ENCODE results near the gene PLXNB1. TPM values are rescaled to one million over a fixed set of nuclear protein-coding genes. Genes with fewer than 3 reads are reported as not detected.

PLXNB1 gene
- total and polyA plus RNA-seq, 2 of the 13 experiments (the other 11 are each of a cell fraction or from before 2014, with no cell fraction given): 86.0 to 143 TPM

DNA sequence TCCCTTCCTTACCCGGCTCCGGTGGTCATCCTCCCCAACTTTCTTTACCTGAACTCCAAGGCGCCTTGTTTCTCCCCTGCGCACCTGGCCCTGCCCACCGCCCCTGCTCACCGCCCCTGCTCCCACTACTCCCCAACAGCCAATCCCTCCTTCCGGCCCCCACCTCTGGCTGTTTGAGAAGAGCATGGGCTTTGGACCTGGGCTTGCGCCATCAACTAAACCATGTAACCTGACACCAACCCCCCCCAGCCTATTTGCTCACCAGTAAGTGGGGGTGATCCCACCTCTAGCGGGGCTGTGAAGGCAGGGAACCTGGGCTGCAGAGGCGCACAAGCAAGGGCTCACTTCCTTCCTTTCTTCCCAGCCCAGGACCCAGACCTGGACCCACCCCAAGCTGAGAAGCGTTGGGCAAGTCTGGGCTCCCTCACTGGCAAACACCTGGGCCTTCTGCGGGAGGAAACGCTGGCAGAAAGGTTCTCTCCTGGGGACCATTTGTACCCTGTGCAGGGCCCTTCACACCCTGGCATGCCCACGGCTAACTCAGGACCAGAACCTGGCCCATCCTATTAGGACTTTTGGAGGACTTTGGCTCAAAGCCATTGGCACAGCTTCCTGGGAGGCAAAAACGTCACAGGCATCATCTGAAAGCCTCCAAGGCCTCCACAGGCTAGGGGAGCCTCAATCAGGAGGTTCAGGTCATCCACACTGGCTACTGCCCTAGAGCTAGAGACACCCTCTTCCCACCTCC, at the start of gene PLXNB1 (continued):
- TF ChIP-seq ZNF451 (CRISPR knock-in tag; IDR thresholded peaks at IDR 0.05) (peak; percentile 79; the same call in 1 of the 2 replicates), SKI (IDR thresholded peaks at IDR 0.05; ENCODE audit: partially characterized antibody) (peak; percentile 42), ZFP62 (CRISPR knock-in tag; IDR thresholded peaks at IDR 0.05) (no peak), HDAC2 (CRISPR knock-in tag; IDR thresholded peaks at IDR 0.05) (peak; percentile 83), ATF7-NPFF (CRISPR knock-in tag; IDR thresholded peaks at IDR 0.05; ENCODE audit: low read depth) (peak; percentile 70), ZSCAN20 (CRISPR knock-in tag; IDR thresholded peaks at IDR 0.05; ENCODE audit: borderline replicate concordance) (no peak), PRMT3 (CRISPR knock-in tag; IDR thresholded peaks at IDR 0.05; ENCODE audit: borderline replicate concordance, low read depth) (no peak), ZNF354B (CRISPR knock-in tag; IDR thresholded peaks at IDR 0.05) (no peak), ZZZ3 (CRISPR knock-in tag; IDR thresholded peaks at IDR 0.05; ENCODE audit: borderline replicate concordance) (no peak; the same call in 1 of the 2 replicates), ESRRA (CRISPR knock-in tag; IDR thresholded peaks at IDR 0.05; ENCODE audit: low read depth) (peak; percentile 90), HIVEP1 (CRISPR knock-in tag; IDR thresholded peaks at IDR 0.05) (peak; percentile 99), FOXJ3 (CRISPR knock-in tag; IDR thresholded peaks at IDR 0.05; ENCODE audit: borderline replicate concordance) (0 out of 2 replicates have a peak, but pooled peaks have one; percentile 61), SOX13 (IDR thresholded peaks at IDR 0.05) (peak; percentile 73), SOX13 (CRISPR knock-in tag; conservative IDR thresholded peaks at IDR 0.05 in 1 of 2, IDR thresholded peaks at IDR 0.05 in 1 of 2) (peak in 1 of 2 experiments; percentile 79; a peak in 2 of 4 replicates), RXRA (CRISPR knock-in tag; IDR thresholded peaks at IDR 0.05) (peak; percentile 88), NFKB2 (CRISPR knock-in tag; IDR thresholded peaks at IDR 0.05; ENCODE audit: borderline replicate concordance) (peak; percentile 78), TP53 (CRISPR knock-in tag; conservative IDR thresholded peaks at IDR 0.05) (peak; percentile 29; the same call in 1 of the 2 replicates), ZNF33B (CRISPR knock-in tag; IDR thresholded peaks at IDR 0.05) (peak; percentile 73; the same call in 1 of the 2 replicates), FOXP1 (IDR thresholded peaks at IDR 0.05) (no peak), FOXP1 (CRISPR knock-in tag; IDR thresholded peaks at IDR 0.05) (peak; percentile 74), KAT2B (IDR thresholded peaks at IDR 0.05; ENCODE audit: borderline replicate concordance, low read depth, low read length) (no peak)
- TF ChIP-seq, protein P1, sequence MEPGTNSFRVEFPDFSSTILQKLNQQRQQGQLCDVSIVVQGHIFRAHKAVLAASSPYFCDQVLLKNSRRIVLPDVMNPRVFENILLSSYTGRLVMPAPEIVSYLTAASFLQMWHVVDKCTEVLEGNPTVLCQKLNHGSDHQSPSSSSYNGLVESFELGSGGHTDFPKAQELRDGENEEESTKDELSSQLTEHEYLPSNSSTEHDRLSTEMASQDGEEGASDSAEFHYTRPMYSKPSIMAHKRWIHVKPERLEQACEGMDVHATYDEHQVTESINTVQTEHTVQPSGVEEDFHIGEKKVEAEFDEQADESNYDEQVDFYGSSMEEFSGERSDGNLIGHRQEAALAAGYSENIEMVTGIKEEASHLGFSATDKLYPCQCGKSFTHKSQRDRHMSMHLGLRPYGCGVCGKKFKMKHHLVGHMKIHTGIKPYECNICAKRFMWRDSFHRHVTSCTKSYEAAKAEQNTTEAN (CRISPR knock-in tag; conservative IDR thresholded peaks at IDR 0.05): peak; percentile 74
- TF ChIP-seq, protein P2, sequence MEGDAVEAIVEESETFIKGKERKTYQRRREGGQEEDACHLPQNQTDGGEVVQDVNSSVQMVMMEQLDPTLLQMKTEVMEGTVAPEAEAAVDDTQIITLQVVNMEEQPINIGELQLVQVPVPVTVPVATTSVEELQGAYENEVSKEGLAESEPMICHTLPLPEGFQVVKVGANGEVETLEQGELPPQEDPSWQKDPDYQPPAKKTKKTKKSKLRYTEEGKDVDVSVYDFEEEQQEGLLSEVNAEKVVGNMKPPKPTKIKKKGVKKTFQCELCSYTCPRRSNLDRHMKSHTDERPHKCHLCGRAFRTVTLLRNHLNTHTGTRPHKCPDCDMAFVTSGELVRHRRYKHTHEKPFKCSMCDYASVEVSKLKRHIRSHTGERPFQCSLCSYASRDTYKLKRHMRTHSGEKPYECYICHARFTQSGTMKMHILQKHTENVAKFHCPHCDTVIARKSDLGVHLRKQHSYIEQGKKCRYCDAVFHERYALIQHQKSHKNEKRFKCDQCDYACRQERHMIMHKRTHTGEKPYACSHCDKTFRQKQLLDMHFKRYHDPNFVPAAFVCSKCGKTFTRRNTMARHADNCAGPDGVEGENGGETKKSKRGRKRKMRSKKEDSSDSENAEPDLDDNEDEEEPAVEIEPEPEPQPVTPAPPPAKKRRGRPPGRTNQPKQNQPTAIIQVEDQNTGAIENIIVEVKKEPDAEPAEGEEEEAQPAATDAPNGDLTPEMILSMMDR (CRISPR knock-in tag; IDR thresholded peaks at IDR 0.05): peak; percentile 31; the same call in 1 of the 2 replicates
- TF ChIP-seq, protein P3, sequence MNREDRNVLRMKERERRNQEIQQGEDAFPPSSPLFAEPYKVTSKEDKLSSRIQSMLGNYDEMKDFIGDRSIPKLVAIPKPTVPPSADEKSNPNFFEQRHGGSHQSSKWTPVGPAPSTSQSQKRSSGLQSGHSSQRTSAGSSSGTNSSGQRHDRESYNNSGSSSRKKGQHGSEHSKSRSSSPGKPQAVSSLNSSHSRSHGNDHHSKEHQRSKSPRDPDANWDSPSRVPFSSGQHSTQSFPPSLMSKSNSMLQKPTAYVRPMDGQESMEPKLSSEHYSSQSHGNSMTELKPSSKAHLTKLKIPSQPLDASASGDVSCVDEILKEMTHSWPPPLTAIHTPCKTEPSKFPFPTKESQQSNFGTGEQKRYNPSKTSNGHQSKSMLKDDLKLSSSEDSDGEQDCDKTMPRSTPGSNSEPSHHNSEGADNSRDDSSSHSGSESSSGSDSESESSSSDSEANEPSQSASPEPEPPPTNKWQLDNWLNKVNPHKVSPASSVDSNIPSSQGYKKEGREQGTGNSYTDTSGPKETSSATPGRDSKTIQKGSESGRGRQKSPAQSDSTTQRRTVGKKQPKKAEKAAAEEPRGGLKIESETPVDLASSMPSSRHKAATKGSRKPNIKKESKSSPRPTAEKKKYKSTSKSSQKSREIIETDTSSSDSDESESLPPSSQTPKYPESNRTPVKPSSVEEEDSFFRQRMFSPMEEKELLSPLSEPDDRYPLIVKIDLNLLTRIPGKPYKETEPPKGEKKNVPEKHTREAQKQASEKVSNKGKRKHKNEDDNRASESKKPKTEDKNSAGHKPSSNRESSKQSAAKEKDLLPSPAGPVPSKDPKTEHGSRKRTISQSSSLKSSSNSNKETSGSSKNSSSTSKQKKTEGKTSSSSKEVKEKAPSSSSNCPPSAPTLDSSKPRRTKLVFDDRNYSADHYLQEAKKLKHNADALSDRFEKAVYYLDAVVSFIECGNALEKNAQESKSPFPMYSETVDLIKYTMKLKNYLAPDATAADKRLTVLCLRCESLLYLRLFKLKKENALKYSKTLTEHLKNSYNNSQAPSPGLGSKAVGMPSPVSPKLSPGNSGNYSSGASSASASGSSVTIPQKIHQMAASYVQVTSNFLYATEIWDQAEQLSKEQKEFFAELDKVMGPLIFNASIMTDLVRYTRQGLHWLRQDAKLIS (CRISPR knock-in tag; IDR thresholded peaks at IDR 0.05): no peak

Data from HepG2 (cell line).